Left lung (tissue), 10 donors: Measurements from ENCODE around the gene ABL1. TPM values are rescaled to one million over a fixed set of nuclear protein-coding genes. Genes with fewer than 3 reads are reported as not detected.

ENCODE experiments used
- ATAC-seq: fragments of 200-7000 bp; cut with Tn5 transposase; one replicate; pipeline ENCODE4 v1.9.1; 2020; ENCODE audit warnings: moderate library complexity
- DNase-seq, 4 donors: peaks; one replicate each; pipeline ENCODE4 v3.0.0-alpha.2; 2013 to 2020
- H3K27ac ChIP-seq, 2 donors: fragments of 200-600 bp; sonication (generic) in 1 of 2; one replicate each; pipeline versions ENCODE4 v1.5.0 to v1.8.0; 2020 to 2021
- H3K27me3 ChIP-seq, 2 donors: fragments of 200-600 bp; sonication (generic) in 1 of 2; one replicate each; pipeline versions ENCODE4 v1.5.0 to v1.8.0; 2020 to 2021
- H3K36me3 ChIP-seq, 2 donors: fragments of 200-600 bp; sonication (generic) in 1 of 2; one replicate each; pipeline versions ENCODE4 v1.5.0 to v1.8.0; 2020 to 2021
- H3K4me1 ChIP-seq, 2 donors: fragments of 200-600 bp; one replicate each; pipeline ENCODE4 v1.8.0; 2021
- H3K4me3 ChIP-seq, 2 donors: fragments of 200-600 bp; sonication (generic) in 1 of 2; one replicate each; pipeline versions ENCODE4 v1.5.0 to v1.8.0; 2020 to 2021; ENCODE audit warnings: mild to moderate bottlenecking in 1 of 2
- H3K9me3 ChIP-seq, 2 donors: fragments of 200-600 bp; sonication (generic) in 1 of 2; one replicate each; pipeline versions ENCODE4 v1.5.0 to v1.8.0; 2020 to 2021
- CTCF ChIP-seq, 2 donors: fragments of 200-600 bp; sonication (generic) in 1 of 2; IDR thresholded peaks; one replicate each; pipeline versions ENCODE4 v1.5.0 to v1.8.0; 2021; ENCODE audit warnings: antibody characterized with exemption in 2 of 2
- intact Hi-C, 2 donors: fragments of 100-400 bp; cut with DNase I; formaldehyde crosslinking; loops; one replicate each; pipeline versions ENCODE4 v1.11.2 to v1.14.2; 2022
- polyA plus RNA-seq, 6 donors: library from polyadenylated mRNA; unstranded; fragments of 120-200 nt; gene quantifications; one replicate each; pipeline ENCODE4 v1.2.1, GENCODE V29; 2013; ENCODE audit not compliant: insufficient read length in 6 of 6
- total RNA-seq, 2 donors: library from RNA; stranded (reverse); fragmentation: NEBNext Ultra II Directional; extraction: Animal tissue kit (Norgen Biotek cat#: 25700); gene quantifications; one replicate each; pipeline ENCODE4 v1.2.1, GENCODE V29; 2021
- donor health status: DM: no; HTN: yes; CAD: no.
- donor health status: DM: no; HTN: no; CAD: no.

ABL1 gene
- total and polyA plus RNA-seq, 8 donors: 55.6 to 83.3 (median 72.4) TPM

GRCh38 chr9:130825809-130826208 is 9.2 kb upstream of the ABL1 start:
- no peak for TF ChIP-seq CTCF (IDR thresholded peaks at IDR 0.05)
- peak overlapping the region in 1 of 2 donors; percentile 78 for H3K27ac ChIP-seq
- H3K27me3 ChIP-seq: no peaks in the 10 kb centered on the region
- H3K4me1 ChIP-seq: peaks cover 12 to 18% of the 10 kb centered on the region in 2 donors
- intact Hi-C loops: no loop called here
- no peaks in the 10 kb centered on the region for H3K36me3 ChIP-seq
- DNase-seq (no peak), ATAC-seq (no peak)
- H3K9me3 ChIP-seq: peaks cover 0 to 5% of the 10 kb centered on the region in 2 donors
- H3K4me3 ChIP-seq: no peak overlapping the region

GRCh38 chr9:130829762-130830161 is 5.3 kb upstream of the ABL1 start:
- Histone ChIP-seq H3K4me3 (no peak overlapping the region), H3K27me3 (no peaks in the 10 kb centered on the region), H3K4me1 (peaks cover 7 to 28% of the 10 kb centered on the region in 2 donors), H3K36me3 (no peaks in the 10 kb centered on the region), H3K9me3 (peaks cover 0 to 5% of the 10 kb centered on the region in 2 donors), H3K27ac (no peak overlapping the region)
- no peak for ATAC-seq
- no peak for DNase-seq
- no peak for TF ChIP-seq CTCF (IDR thresholded peaks at IDR 0.05)
- intact Hi-C loops: no loop called here

GRCh38 chr9:130830231-130830760 is 4.8 kb upstream of the ABL1 start:
- Histone ChIP-seq H3K4me1 (peaks cover 7 to 24% of the 10 kb centered on the region in 2 donors), H3K9me3 (peaks cover 0 to 5% of the 10 kb centered on the region in 2 donors), H3K27ac (no peak overlapping the region), H3K36me3 (no peaks in the 10 kb centered on the region), H3K27me3 (no peaks in the 10 kb centered on the region), H3K4me3 (no peak overlapping the region)
- TF ChIP-seq CTCF (IDR thresholded peaks at IDR 0.05): no peak
- intact Hi-C loops: no loop called here
- no peak for DNase-seq
- no peak for ATAC-seq

- Histone ChIP-seq H3K4me3 (no peak overlapping the region), H3K36me3 (no peaks in the 10 kb centered on the region), H3K9me3 (peaks cover 0 to 5% of the 10 kb centered on the region in 2 donors), H3K4me1 (peaks cover 0 to 26% of the 10 kb centered on the region in 2 donors), H3K27ac (no peak overlapping the region), H3K27me3 (no peaks in the 10 kb centered on the region)
- TF ChIP-seq CTCF (IDR thresholded peaks at IDR 0.05): no peak
- intact Hi-C loops: no loop called here
- DNase-seq (no peak), ATAC-seq (no peak)
These were observed 4.0 kb upstream of the ABL1 start for GRCh38 chr9:130831077-130831476.

- Histone ChIP-seq H3K4me1 (peaks cover 5 to 46% of the 10 kb centered on the region in 2 donors), H3K27ac (no peak overlapping the region), H3K4me3 (no peak overlapping the region), H3K36me3 (no peaks in the 10 kb centered on the region), H3K9me3 (peaks cover 0 to 5% of the 10 kb centered on the region in 2 donors), H3K27me3 (no peaks in the 10 kb centered on the region)
- ATAC-seq (no peak), DNase-seq (peak in 2 of 4 donors; percentile 35 to 56)
- intact Hi-C loops: no loop called here
- TF ChIP-seq CTCF (IDR thresholded peaks at IDR 0.05): no peak
These were observed 1.7 kb upstream of the ABL1 start for GRCh38 chr9:130833031-130833990.
